ENCODE results near the gene ACSM5. TPM values are rescaled to one million over a fixed set of nuclear protein-coding genes. Genes with fewer than 3 reads are reported as not detected.

ACSM5 gene
- total RNA-seq, 2 experiments from 2014 or later = not detected

DNA sequence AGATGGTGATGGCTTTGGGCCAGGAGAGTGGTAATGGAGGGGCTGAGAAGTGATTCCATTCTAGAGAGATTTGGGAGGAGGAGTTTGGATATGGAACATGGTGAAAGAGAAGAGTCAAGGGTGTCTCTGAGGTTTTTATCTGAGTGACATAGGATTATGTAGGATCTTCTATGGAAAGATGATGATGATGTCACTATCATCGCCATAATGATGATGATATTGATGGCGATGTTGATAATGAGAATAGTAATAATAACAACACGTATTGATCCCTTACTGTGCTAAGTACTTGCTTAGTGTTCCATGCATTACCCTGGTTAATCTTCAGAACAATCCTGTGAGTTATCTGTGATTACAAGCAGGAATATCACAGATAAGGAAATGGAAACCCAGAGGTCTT lies 21.4 kb upstream of the ACSM5 start:
- no peak for DNase-seq
- H3K4me3 Mint-ChIP-seq = no peak overlapping the region
- no peaks in the 10 kb centered on the region for H3K36me3 Mint-ChIP-seq (ENCODE audit: low read depth)
- peaks cover 7% of the 10 kb centered on the region for H3K27me3 Mint-ChIP-seq
- no peaks in the 10 kb centered on the region for H3K4me1 Mint-ChIP-seq
- H3K9me3 Mint-ChIP-seq = no peaks in the 10 kb centered on the region
- POLR2A ChIA-PET = no interaction called here
- H3K27ac Mint-ChIP-seq = no peak overlapping the region
- CTCF ChIA-PET = no interaction called here

- no peaks in the 10 kb centered on the region for H3K36me3 Mint-ChIP-seq (ENCODE audit: low read depth)
- POLR2A ChIA-PET = no interaction called here
- CTCF ChIA-PET = no interaction called here
- no peak overlapping the region for H3K4me3 Mint-ChIP-seq
- peaks cover 7% of the 10 kb centered on the region for H3K27me3 Mint-ChIP-seq
- no peak for DNase-seq
- H3K27ac Mint-ChIP-seq = no peak overlapping the region
- no peaks in the 10 kb centered on the region for H3K9me3 Mint-ChIP-seq
- H3K4me1 Mint-ChIP-seq = no peaks in the 10 kb centered on the region
Observed at GRCh38 chr16:20388854-20389253, 20.5 kb upstream of the ACSM5 start.

DNA sequence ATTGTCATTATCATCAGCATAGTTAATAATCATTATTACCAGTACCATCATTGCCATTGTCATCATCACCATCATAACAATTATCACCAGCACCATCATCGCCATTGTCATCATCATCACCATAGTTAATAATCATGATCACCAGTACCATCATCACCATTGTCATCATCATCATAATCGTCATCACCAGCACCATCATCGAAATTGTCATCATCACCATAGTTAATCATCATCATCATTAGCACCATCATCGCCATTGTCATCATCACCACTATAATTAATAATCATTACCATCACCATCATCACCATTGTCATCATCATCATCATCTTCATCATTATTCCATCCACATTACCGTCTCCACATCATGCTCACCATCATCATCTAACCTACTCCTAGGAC lies 18.3 kb upstream of the ACSM5 start:
- Mint-ChIP-seq H3K36me3 (ENCODE audit: low read depth) (no peaks in the 10 kb centered on the region), H3K27me3 (peaks cover 7% of the 10 kb centered on the region), H3K27ac (no peak overlapping the region), H3K9me3 (no peaks in the 10 kb centered on the region), H3K4me3 (no peak overlapping the region), H3K4me1 (no peaks in the 10 kb centered on the region)
- POLR2A ChIA-PET = no interaction called here
- CTCF ChIA-PET = no interaction called here
- no peak for DNase-seq

DNA sequence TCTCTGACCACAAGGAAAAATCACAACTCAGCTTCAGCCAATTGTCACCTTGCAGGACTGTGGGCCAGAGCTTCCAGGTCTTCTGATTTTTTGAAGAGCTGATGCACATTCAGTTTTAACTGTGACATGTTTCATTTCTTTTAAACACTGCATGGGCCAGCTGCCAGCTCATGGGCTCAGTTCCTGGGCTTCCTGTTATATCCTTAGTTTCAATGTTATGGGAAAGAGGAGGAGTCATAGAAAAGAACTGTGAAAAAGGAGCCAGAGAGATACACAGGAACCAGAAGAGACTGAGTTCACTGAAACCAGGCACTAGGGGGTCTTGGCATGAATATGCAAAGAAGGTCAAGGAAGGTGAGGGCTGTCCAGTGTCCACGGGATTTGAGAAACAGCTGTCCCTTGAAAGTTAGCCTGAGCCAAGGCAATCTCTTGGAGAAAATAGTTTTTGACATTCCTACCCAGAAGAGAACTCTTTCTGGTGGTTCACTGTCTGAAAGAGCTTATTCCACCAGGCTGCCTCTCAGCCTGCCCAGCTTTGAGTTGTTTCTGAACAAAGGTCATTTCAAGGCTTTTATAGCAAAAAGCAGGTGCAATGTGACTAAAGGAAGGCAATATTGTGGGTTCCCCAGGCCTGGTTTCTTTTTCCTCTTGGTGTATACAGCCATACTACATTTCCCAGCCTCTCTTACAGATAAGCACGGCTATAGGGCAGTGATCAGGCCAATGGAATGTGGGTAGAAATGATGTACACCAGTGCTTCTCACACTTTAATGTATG lies 15.3 kb upstream of the ACSM5 start:
- Mint-ChIP-seq H3K36me3 (ENCODE audit: low read depth) (no peaks in the 10 kb centered on the region), H3K4me3 (no peak overlapping the region), H3K9me3 (no peaks in the 10 kb centered on the region), H3K27me3 (no peaks in the 10 kb centered on the region), H3K4me1 (no peaks in the 10 kb centered on the region), H3K27ac (no peak overlapping the region)
- ChIA-PET POLR2A (no interaction called here), CTCF (interaction anchor here (1.6 kb wide), 1 partner anchor 8 kb away, joined by 4 read pairs; no protein-coding TSS in a partner anchor)
- no peak for DNase-seq

DNA sequence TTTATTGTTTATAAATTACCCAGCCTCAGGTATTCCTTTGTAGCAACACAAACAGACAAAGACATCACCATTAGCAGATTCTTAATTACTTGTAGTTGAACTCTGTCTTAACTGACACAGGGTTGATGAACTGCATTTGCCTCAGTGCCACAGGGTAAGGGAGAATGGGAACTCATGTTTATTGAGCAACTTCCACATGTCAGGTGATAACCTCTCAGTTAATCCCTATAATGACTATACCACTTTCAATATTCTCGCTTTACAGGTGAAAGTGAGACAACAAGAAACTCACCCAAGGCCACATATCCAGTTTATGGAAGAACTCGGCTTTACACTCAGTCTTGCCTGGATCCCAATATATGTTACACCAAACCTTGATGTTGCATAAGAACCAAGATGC lies 13.4 kb upstream of the ACSM5 start:
- H3K4me3 Mint-ChIP-seq = no peak overlapping the region
- no peaks in the 10 kb centered on the region for H3K36me3 Mint-ChIP-seq (ENCODE audit: low read depth)
- ChIA-PET CTCF (no interaction called here), POLR2A (no interaction called here)
- no peak overlapping the region for H3K27ac Mint-ChIP-seq
- no peak for DNase-seq
- no peaks in the 10 kb centered on the region for H3K9me3 Mint-ChIP-seq
- no peaks in the 10 kb centered on the region for H3K27me3 Mint-ChIP-seq
- no peaks in the 10 kb centered on the region for H3K4me1 Mint-ChIP-seq

- no peaks in the 10 kb centered on the region for H3K36me3 Mint-ChIP-seq (ENCODE audit: low read depth)
- H3K27ac Mint-ChIP-seq = no peak overlapping the region
- H3K4me3 Mint-ChIP-seq = no peak overlapping the region
- H3K9me3 Mint-ChIP-seq = no peaks in the 10 kb centered on the region
- DNase-seq = no peak
- H3K27me3 Mint-ChIP-seq = no peaks in the 10 kb centered on the region
- H3K4me1 Mint-ChIP-seq = no peaks in the 10 kb centered on the region
- POLR2A ChIA-PET = no interaction called here
- CTCF ChIA-PET = no interaction called here
Observed at GRCh38 chr16:20396846-20397467, 12.4 kb upstream of the ACSM5 start.

DNA sequence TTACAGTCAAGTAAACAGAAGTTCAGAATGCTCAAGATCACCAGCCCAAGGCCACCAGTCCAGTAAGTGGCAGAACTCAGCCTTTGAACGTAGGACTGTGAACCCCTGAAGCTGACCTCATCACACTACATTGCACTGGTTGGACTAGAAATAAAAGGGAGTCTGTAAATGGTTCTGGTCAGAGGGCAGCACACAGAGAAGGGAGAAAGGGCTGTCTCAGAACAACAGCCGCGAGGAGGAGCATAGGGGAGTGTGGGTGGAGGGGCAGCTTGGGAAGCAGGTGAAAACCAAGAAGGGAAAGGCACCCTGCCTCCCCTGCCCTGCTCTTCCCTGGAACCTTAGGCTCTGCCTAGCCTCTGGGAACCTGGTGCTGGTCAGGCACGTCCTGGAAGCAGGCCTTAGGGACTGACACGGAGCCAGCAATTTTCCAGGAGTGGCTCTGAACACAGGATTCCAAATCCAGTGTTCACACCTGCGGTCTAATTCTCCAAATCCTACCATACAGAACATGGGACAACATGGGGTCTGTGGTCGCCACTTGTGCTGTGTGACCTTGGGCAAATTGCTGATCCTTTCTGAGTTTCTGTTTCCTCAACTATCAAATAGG lies 11.8 kb upstream of the ACSM5 start:
- Mint-ChIP-seq H3K4me1 (no peaks in the 10 kb centered on the region), H3K9me3 (no peaks in the 10 kb centered on the region), H3K4me3 (no peak overlapping the region), H3K27me3 (no peaks in the 10 kb centered on the region), H3K36me3 (ENCODE audit: low read depth) (no peaks in the 10 kb centered on the region), H3K27ac (no peak overlapping the region)
- CTCF ChIA-PET = no interaction called here
- POLR2A ChIA-PET = no interaction called here
- DNase-seq = no peak

DNA sequence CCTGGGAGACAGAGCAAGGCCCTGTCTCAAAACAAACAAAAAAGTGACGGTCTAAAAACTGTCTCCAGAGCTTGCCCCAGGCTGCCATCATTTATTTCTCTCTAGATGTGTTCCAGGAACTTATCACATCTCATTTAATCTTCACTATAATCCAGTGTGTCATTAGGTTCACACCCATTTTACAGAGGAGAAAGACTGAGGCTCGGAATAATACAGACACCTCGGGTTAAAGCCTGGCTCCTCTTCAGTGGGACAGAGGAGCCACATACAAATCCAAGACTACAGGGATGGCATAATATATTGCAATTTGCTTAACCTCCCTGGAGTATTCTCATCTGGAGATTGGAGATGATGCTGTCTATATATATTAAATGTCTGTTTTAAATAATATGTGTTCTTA lies 10.7 kb upstream of the ACSM5 start:
- no peak for DNase-seq
- POLR2A ChIA-PET = no interaction called here
- CTCF ChIA-PET = no interaction called here

DNA sequence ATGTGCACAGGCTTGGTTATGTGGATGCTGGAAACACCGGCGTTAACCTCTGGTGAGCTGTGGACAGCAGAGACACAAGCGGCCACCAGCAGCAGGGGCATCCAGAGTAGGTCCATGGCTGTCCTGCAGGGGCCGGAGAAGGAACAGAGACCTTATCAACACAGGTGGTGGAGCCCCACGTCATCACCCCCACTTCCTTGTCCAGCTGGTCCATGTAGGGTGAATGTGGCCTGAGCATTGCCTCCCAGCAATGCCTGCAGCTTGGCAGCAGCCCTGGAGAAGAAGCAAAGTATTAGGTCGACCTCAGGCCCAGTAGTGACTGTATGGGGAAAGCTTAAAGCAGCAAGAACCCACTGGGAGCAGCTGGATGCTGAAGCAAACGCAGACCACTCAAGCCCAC lies 10.1 kb upstream of the ACSM5 start:
- H3K27me3 Mint-ChIP-seq = no peaks in the 10 kb centered on the region

More for the DNA sequence above, 10.7 kb upstream of the ACSM5 start:
- Mint-ChIP-seq H3K27me3 (no peaks in the 10 kb centered on the region), H3K4me1 (no peaks in the 10 kb centered on the region), H3K36me3 (ENCODE audit: low read depth) (no peaks in the 10 kb centered on the region), H3K9me3 (no peaks in the 10 kb centered on the region), H3K4me3 (no peak overlapping the region), H3K27ac (no peak overlapping the region)

DNA sequence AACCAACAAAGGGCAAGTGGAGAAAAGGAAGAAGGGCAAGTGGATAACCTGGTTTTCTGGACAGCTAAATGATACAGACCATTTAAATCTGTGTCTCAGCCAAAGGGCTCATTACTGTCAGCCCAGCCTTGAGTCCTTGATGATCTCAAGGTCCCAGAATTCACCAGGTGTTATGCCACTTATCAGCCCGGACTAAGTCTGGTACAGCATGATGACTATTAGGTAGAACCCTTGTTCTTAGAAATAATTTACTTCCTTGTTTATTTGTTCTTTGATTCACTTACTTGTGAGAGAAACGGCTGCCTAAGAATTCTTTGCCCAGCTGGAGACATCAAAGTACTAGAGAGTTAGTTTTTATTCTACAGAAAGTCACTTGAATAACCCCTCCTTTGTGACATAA lies 8.3 kb upstream of the ACSM5 start:
- Mint-ChIP-seq H3K27me3 (no peaks in the 10 kb centered on the region), H3K27ac (no peak overlapping the region), H3K4me3 (no peak overlapping the region), H3K36me3 (ENCODE audit: low read depth) (no peaks in the 10 kb centered on the region), H3K9me3 (no peaks in the 10 kb centered on the region), H3K4me1 (no peaks in the 10 kb centered on the region)
- DNase-seq = no peak
- ChIA-PET POLR2A (no interaction called here), CTCF (interaction anchor here (0.9 kb wide), 1 partner anchor 801 kb away, joined by 3 read pairs; no protein-coding TSS in a partner anchor)

More for the DNA sequence above, 10.1 kb upstream of the ACSM5 start:
- ChIA-PET CTCF (no interaction called here), POLR2A (no interaction called here)
- Mint-ChIP-seq H3K4me1 (no peaks in the 10 kb centered on the region), H3K27ac (no peak overlapping the region), H3K4me3 (no peak overlapping the region), H3K9me3 (no peaks in the 10 kb centered on the region), H3K36me3 (ENCODE audit: low read depth) (no peaks in the 10 kb centered on the region)
- no peak for DNase-seq

DNA sequence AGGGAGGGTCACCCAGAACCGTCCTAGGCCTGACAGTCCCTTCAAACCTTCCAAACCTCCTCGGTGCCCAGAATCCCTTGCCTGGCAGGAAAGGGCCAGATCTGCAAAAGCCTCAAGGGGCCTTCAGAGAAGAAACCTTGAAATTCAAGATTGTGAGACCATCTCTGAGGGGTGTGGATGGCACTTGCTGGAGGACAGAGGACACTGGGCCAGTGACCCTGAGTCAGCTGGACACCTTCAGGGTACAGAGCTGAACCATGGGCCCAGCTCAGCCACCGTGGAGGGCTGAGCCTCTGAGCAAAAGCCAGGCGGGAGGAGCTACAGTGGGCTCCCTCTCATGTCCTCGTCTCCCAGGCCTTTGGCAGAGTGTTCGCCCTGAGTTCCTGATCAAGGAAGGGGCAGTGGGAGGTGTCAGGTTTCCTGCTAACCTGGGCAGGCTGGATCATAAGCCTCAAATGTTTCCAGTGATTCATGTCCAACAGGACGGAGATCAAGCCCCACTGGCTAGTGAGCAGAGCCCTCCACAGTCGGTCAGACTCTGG lies 7.8 kb upstream of the ACSM5 start:
- Mint-ChIP-seq H3K9me3 (no peaks in the 10 kb centered on the region), H3K27me3 (no peaks in the 10 kb centered on the region), H3K4me1 (no peaks in the 10 kb centered on the region), H3K27ac (no peak overlapping the region), H3K36me3 (ENCODE audit: low read depth) (no peaks in the 10 kb centered on the region), H3K4me3 (no peak overlapping the region)
- no peak for DNase-seq
- CTCF ChIA-PET = no interaction called here
- POLR2A ChIA-PET = no interaction called here

DNA sequence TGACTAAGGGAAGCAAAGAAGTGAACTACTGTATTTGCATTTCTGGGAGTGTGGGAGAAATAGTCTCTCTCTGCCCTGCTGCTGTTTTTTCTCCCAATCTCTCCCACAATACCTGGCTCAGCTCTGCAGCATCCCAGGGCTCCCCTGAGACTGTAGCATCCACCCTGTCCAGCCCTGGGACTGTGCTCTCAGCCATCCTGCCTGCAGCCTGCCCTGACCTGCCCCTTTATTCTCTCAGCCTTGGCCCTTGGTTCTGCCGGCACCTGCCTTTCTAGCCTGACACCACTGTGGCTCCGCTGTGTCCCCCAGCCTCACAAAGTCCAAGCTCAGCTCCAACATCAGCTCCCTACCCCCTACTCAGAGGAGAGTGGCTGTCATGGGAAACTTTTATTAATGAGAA lies 6.7 kb upstream of the ACSM5 start:
- Mint-ChIP-seq H3K36me3 (ENCODE audit: low read depth) (no peaks in the 10 kb centered on the region), H3K27me3 (no peaks in the 10 kb centered on the region), H3K4me1 (no peaks in the 10 kb centered on the region), H3K9me3 (no peaks in the 10 kb centered on the region), H3K4me3 (no peak overlapping the region), H3K27ac (no peak overlapping the region)
- CTCF ChIA-PET = interaction anchor here (1.9 kb wide), 1 partner anchor 17 kb away, joined by 4 read pairs; no protein-coding TSS in a partner anchor
- POLR2A ChIA-PET = no interaction called here
- DNase-seq = no peak

GRCh38 chr16:20404637-20405036 lies 4.7 kb upstream of the ACSM5 start, which contains the start of gene PDILT:
Gene PDILT (minus strand): TSS chr16:20404737. CDS start chr16:20399300, 5,437 bp downstream.
- H3K4me3 Mint-ChIP-seq = no peak within 1 kb of the TSS
- H3K27ac Mint-ChIP-seq = no peak within 1 kb of the TSS
- POLR2A ChIA-PET = no interaction called here
- no peak for DNase-seq
- CTCF ChIA-PET = no interaction called here
- H3K36me3 Mint-ChIP-seq (ENCODE audit: low read depth) = no peaks in the 10 kb centered on the region
- no peaks in the 10 kb centered on the region for H3K9me3 Mint-ChIP-seq
- no peaks in the 10 kb centered on the region for H3K4me1 Mint-ChIP-seq
- H3K27me3 Mint-ChIP-seq = no peaks in the 10 kb centered on the region
